Spinal cord (tissue), 10 donors: ENCODE results near the gene TBXAS1. TPM values are rescaled to one million over a fixed set of nuclear protein-coding genes. Genes with fewer than 3 reads are reported as not detected.
"Not testable (repeated sequence)": the region's sequence is repeated elsewhere in the genome, so short reads cannot be mapped to it uniquely, and the experiment has no call there.

Experiments
- DNase-seq, 6 donors: peaks; one replicate each; pipeline versions ENCODE4 v3.0.0 to v3.0.0-alpha.2; 2013 to 2015; ENCODE audit warnings: low spot score in 6 of 6, low read depth in 4 of 6
- H3K27ac ChIP-seq: one replicate; pipeline ENCODE4 v1.5.1; 2013; ENCODE audit warnings: low read depth, low read length, control low read depth
- H3K27me3 ChIP-seq: one replicate; pipeline ENCODE4 v1.6.1; 2013; ENCODE audit warnings: low read length; ENCODE audit not compliant: control insufficient read depth, insufficient read depth
- H3K36me3 ChIP-seq: one replicate; pipeline ENCODE4 v1.6.1; 2013; ENCODE audit warnings: low read length; ENCODE audit not compliant: control insufficient read depth, insufficient read depth
- H3K4me1 ChIP-seq: one replicate; pipeline ENCODE4 v1.6.1; 2013; ENCODE audit warnings: low read length; ENCODE audit not compliant: control insufficient read depth, insufficient read depth
- H3K4me3 ChIP-seq: one replicate; pipeline ENCODE4 v1.5.1; 2013; ENCODE audit warnings: low read depth, low read length, control low read depth
- H3K9me3 ChIP-seq: one replicate; pipeline ENCODE4 v1.6.1; 2013; ENCODE audit warnings: low read length; ENCODE audit not compliant: control insufficient read depth, insufficient read depth
- WGBS: methylation state at CpG from one replicate; pipeline ENCODE4 v1.1.5; 2013; ENCODE audit warnings: missing lambda C conversion rate; ENCODE audit not compliant: insufficient coverage; 5-methylcytosine and 5-hydroxymethylcytosine counted together
- polyA plus RNA-seq, 2 donors: library from polyadenylated mRNA; unstranded; fragments of 120-200 nt; gene quantifications; one replicate each; pipeline ENCODE4 v1.2.1, GENCODE V29; 2013; ENCODE audit not compliant: insufficient read length in 2 of 2
- total RNA-seq, 2 donors: library from RNA; depleted of rRNA in 1 of 2; stranded (reverse); fragments of 120-200 nt in 1 of 2; fragments of >200 nt in 1 of 2; gene quantifications; one replicate each; pipeline versions ENCODE4 v1.2.3 to v1.2.4, GENCODE V29; 2013 to 2014
- donor health status: healthy.

TBXAS1 gene
- total and polyA plus RNA-seq, 4 donors: 8.1 to 11.9 (median 10.3) TPM

- WGBS: no CpG with 5 or more reads among the region's 1 CpG
- Histone ChIP-seq H3K4me3 (no peak overlapping the region), H3K27me3 (no peaks in the 10 kb centered on the region), H3K9me3 (no peaks in the 10 kb centered on the region), H3K27ac (no peak overlapping the region), H3K36me3 (no peaks in the 10 kb centered on the region), H3K4me1 (peaks cover 4% of the 10 kb centered on the region)
- no peak for DNase-seq
Observed at GRCh38 chr7:139838276-139838675, 9.2 kb downstream of the TBXAS1 start.

GRCh38 chr7:139838876-139839275 lies 9.8 kb downstream of the TBXAS1 start:
- Histone ChIP-seq H3K4me1 (peaks cover 4% of the 10 kb centered on the region), H3K9me3 (no peaks in the 10 kb centered on the region), H3K27ac (no peak overlapping the region), H3K27me3 (no peaks in the 10 kb centered on the region), H3K36me3 (no peaks in the 10 kb centered on the region), H3K4me3 (no peak overlapping the region)
- peak in 1 of 6 donors; percentile 20 for DNase-seq
- WGBS: no CpG with 5 or more reads among the region's 6 CpGs

GRCh38 chr7:139840776-139841175 lies 11.7 kb downstream of the TBXAS1 start:
- WGBS: 98% methylated on average over 11 of the region's 13 CpGs
- DNase-seq: no peak
- no peaks in the 10 kb centered on the region for H3K36me3 ChIP-seq
- no peaks in the 10 kb centered on the region for H3K27me3 ChIP-seq
- H3K27ac ChIP-seq: no peak overlapping the region
- H3K4me3 ChIP-seq: no peak overlapping the region
- no peaks in the 10 kb centered on the region for H3K9me3 ChIP-seq
- peaks cover 4% of the 10 kb centered on the region for H3K4me1 ChIP-seq

- Histone ChIP-seq H3K36me3 (no peaks in the 10 kb centered on the region), H3K4me1 (peaks cover 4% of the 10 kb centered on the region), H3K9me3 (no peaks in the 10 kb centered on the region), H3K27me3 (no peaks in the 10 kb centered on the region), H3K27ac (no peak overlapping the region), H3K4me3 (no peak overlapping the region)
- DNase-seq: no peak
- 86% methylated on average over 13 of the region's 15 CpGs for WGBS
Observed at GRCh38 chr7:139842401-139843210, 13.5 kb downstream of the TBXAS1 start.

- no CpG with 5 or more reads among the region's 4 CpGs for WGBS
- H3K4me3 ChIP-seq, H3K27ac ChIP-seq, H3K4me1 ChIP-seq, H3K36me3 ChIP-seq, DNase-seq, H3K9me3 ChIP-seq, H3K27me3 ChIP-seq: not testable (repeated sequence)
Observed at GRCh38 chr7:139843211-139843537, 14.1 kb downstream of the TBXAS1 start.

- Histone ChIP-seq H3K9me3 (no peaks in the 10 kb centered on the region), H3K36me3 (no peaks in the 10 kb centered on the region), H3K4me3 (no peak overlapping the region), H3K4me1 (no peaks in the 10 kb centered on the region), H3K27ac (no peak overlapping the region), H3K27me3 (no peaks in the 10 kb centered on the region)
- DNase-seq: no peak
- 80% methylated on average over 3 of the region's 4 CpGs for WGBS
Observed at GRCh38 chr7:139844779-139845442, 15.8 kb downstream of the TBXAS1 start.

GRCh38 chr7:139845443-139845805 lies 16.4 kb downstream of the TBXAS1 start:
- Histone ChIP-seq H3K27me3 (no peaks in the 10 kb centered on the region), H3K27ac (no peak overlapping the region), H3K36me3 (no peaks in the 10 kb centered on the region), H3K4me1 (no peaks in the 10 kb centered on the region), H3K4me3 (no peak overlapping the region), H3K9me3 (no peaks in the 10 kb centered on the region)
- DNase-seq: no peak
- WGBS: no CpG with 5 or more reads among the region's 4 CpGs

- Histone ChIP-seq H3K4me3 (no peak overlapping the region), H3K27me3 (no peaks in the 10 kb centered on the region), H3K27ac (no peak overlapping the region), H3K36me3 (no peaks in the 10 kb centered on the region), H3K4me1 (no peaks in the 10 kb centered on the region), H3K9me3 (no peaks in the 10 kb centered on the region)
- no CpG with 5 or more reads among the region's 4 CpGs for WGBS
- no peak for DNase-seq
Observed at GRCh38 chr7:139846297-139846696, 17.2 kb downstream of the TBXAS1 start.

- no peak overlapping the region for H3K4me3 ChIP-seq
- H3K36me3 ChIP-seq: no peaks in the 10 kb centered on the region
- no peaks in the 10 kb centered on the region for H3K27me3 ChIP-seq
- WGBS: no CpG with 5 or more reads among the region's 2 CpGs
- no peak overlapping the region for H3K27ac ChIP-seq
- H3K4me1 ChIP-seq: no peaks in the 10 kb centered on the region
- no peak for DNase-seq
- H3K9me3 ChIP-seq: no peaks in the 10 kb centered on the region
Observed at GRCh38 chr7:139848274-139848673, 19.2 kb downstream of the TBXAS1 start.

- H3K4me3 ChIP-seq: no peak overlapping the region
- no peaks in the 10 kb centered on the region for H3K9me3 ChIP-seq
- no peaks in the 10 kb centered on the region for H3K27me3 ChIP-seq
- H3K4me1 ChIP-seq: no peaks in the 10 kb centered on the region
- DNase-seq: no peak
- WGBS: 57% methylated on average over 2 of the region's 3 CpGs
- no peak overlapping the region for H3K27ac ChIP-seq
- H3K36me3 ChIP-seq: no peaks in the 10 kb centered on the region
Observed at GRCh38 chr7:139850906-139851305, 21.8 kb downstream of the TBXAS1 start.
